Central memory CD4-positive, alpha-beta T cell (primary cell): ENCODE results near the gene SEC62.

Experiments
- DNase-seq: peaks from one replicate; pipeline ENCODE4 v3.0.0; 2022
- total RNA-seq, 3 experiments: gene quantifications; one replicate each; lab custom pipeline; 2026; lab: John Stamatoyannopoulos, UW

The SEC62 gene, protein sequence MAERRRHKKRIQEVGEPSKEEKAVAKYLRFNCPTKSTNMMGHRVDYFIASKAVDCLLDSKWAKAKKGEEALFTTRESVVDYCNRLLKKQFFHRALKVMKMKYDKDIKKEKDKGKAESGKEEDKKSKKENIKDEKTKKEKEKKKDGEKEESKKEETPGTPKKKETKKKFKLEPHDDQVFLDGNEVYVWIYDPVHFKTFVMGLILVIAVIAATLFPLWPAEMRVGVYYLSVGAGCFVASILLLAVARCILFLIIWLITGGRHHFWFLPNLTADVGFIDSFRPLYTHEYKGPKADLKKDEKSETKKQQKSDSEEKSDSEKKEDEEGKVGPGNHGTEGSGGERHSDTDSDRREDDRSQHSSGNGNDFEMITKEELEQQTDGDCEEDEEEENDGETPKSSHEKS
- 79.5 to 186 (median 138) reads per million in 3 experiments for total RNA-seq

DNA sequence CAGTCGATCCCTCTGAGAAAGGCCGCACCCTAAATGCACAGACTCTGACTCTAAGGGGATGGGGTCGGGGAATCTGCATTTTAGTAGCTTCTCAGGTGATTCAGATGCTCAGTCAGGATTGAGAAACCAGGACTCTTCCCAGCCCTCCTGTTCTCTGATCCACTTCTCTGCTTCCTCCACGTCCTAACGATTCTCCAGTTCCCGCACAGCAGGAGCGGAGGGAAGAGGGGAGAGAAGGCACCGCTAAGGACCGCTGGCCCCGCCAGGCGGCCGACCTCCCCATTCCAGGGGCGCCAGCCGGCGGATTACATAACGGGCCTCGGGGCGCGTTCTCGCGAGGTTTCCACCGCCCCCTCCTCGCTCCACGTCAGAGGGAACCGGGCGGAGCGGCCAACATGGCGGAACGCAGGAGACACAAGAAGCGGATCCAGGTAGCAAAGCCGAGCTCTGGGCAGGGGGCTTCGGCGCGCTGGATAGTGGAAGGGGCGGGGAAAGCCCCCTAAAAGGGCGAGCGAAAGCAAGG is at the start of gene SEC62:
Gene SEC62 (plus strand): TSS at position 380 of the 523 bp plus-strand sequence. CDS start 16 bp downstream, at position 396.
- peak; percentile 95 for DNase-seq

DNA sequence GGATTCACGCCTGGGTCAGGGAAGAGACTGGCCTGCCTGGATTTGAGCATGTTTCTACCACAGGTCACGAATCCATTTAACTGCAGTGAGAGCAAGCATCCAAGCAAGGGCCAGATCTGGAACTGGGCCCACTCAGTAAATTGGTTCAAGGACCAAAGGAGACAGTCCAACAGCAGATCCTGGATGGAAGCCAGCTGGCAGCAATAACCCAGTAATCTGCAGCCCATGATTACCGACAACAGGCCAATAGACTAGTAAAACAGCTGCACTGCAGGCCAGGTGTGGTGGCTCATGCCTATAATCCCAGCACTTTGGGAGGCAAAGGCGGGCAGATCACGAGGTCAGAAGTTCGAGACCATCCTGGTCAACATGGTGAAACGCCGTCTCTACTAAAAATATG is 43.4 kb upstream of the SEC62 start:
- no peak for DNase-seq

DNA sequence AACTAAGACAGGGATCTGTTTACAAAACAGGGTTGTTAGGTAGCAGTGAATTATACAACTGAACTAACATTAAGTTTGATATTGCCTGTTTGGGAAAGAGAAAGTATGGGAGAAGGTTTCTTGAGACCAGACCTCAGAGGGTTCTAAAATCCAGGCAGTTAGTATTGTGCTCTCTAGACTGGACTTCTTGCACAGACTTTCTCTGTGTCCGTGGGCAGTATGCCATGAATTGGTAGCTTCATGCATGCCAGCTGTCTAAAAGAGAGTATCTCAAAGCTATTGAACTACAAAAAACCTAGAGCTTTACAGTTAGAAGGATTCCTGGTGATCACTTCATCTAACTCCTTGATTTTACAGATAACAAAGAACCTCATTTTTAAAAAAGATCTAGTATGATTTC is 42.8 kb upstream of the SEC62 start:
- DNase-seq = no peak

DNA sequence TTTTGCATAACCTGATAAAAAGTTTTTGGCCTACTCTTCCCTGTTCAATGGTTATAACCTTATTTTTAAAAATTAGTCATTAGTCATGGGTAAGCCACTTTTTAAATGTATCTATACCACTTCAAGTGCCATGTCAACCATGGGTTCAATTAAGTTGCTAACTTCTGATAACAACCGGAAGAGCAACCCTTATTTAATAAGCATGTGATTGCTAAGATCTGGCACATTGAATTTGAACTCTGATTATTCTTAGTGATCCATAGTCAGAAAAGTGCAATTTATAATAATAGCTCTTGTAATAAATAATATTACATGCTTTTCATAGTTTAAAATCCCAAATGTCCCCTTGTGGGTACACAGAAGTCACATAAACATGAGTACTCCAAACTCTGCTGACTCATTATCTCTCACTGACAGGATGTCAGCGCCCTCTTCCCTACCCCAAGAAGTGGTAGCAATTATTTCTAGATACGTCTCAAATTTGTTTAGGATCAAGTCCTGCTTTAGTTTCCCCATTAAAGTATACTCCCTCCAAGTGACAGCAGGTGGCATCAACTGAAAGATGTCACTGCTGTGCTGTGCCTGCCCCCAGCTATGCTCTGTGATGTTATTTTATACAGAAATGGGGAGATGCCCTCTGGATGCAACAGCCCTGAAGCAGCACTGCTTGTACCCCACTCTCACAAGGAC is 36.6 kb upstream of the SEC62 start:
- DNase-seq = no peak

DNA sequence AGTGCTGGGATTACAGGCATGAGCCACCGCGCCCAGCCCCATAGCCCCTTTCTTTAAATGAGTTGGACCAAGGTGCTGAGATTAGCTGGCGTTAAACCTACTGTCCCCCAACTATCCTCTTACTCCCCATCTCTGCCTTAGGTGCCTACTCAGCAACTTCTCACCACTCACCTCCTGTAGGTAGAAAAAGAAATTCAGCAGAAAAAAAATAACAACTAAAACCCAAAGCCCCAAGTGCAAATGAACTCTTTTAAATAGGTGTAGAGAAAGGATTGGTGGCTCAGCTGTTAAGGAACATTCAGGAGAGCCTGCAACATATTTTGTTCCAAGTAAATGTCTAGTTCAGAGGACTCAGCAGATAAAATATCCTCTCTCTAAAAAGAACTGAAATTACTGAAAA is 35.8 kb upstream of the SEC62 start:
- DNase-seq = no peak

DNA sequence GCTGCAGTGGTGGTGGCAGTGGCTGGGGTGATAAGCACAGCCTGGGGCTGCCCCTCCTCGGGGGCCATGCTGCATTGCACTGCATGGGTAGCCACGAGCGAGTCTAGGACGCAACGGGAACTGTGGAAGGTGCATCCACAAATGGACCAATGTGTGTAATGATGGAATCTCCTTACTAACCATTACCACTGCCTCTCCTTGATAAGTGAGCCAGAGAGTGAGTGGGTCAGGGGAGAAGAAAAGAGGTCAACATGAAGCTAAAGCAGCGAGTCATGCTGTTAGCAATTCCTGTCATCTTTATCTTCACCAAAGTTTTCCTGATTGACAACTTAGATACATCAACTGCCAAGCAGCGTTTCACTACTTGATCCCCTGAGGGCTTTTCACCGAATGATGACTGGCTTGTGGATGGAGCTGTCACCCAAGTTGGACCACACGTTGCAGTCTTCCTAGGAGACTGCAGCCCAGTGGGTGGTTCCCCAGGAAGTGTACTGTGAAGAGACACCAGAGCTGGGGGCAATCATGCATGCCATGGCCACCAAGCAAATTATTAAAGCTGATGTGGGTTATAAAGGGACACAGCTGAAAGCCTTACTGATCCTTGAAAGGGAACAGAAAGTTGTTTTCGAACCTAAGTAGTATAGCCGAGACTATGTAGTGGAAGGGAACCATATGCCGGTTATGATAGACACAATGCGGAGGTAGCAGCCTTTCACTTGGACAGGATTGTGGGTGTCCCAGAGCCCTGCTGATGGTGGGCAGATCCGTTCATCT is 34.7 kb upstream of the SEC62 start:
- DNase-seq = no peak

DNA sequence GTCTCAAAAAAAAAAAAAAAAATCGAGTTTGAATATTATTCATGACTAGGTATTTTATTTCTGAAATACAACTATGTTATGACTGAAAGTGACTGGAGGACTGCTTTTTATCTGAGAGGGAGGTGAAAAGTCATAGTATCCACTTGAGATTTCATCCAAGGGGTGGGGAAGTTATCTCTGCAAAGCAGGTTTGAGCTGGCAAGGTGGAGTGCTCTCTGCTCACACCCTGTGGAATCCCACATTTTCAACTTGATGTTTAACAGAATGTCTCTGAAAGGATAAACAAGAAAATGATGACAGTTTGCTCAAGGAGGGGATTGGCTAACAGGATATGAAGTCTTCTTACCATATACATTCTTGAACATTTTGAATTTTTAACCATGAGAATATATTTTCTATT is 27.3 kb upstream of the SEC62 start:
- DNase-seq = no peak

DNA sequence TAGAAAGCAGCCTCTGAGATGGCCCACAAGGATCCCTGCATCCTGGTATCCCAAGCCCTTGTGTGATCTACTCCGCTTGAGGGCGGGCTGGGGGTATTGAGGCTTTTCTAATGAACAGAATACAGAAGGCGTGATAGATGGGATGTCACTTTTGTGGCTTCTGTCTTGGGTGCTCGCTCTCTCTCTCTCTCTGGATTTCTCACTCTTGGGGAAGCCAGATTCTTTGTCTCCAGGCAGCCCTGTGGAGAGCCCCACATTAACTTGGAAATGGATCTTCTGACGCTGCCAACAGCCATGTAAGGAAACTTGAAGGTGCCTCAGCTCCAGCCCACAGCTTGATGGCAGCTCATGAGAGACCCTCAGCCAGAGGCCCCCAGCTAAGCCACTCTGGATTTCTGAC is 26.9 kb upstream of the SEC62 start:
- DNase-seq = no peak

DNA sequence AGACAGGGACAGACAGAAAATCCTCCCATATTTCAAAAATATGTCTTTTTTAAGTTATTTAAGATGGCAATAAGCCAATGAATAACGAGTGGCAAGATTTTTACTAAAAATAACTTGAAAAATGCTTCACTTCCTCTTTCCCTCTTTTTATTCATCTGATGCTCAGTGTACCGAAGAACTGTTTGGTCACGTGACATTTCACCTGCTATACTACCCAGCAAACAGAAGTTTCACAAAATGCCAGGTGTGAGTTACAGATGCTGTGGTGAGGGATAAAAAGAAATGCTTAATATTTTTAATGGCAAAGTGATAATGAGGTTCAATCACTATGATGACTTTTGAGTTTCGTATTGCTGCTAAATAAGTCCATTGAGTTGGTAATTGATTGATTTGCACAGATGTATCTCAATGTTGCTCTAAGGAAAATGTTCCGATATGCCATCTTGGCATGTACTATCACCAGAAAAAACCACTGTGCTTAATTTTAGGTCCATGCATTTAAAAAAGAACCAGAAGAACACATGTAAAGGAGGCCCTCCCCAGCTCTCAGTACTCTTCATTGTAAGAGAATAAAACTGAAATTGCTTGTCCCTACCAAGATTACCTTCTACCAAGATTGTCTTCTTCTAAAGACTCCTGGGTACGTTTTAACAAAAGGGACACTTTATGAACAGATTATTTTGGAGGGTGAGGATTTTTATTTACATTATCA is 26.0 kb upstream of the SEC62 start:
- DNase-seq = no peak

DNA sequence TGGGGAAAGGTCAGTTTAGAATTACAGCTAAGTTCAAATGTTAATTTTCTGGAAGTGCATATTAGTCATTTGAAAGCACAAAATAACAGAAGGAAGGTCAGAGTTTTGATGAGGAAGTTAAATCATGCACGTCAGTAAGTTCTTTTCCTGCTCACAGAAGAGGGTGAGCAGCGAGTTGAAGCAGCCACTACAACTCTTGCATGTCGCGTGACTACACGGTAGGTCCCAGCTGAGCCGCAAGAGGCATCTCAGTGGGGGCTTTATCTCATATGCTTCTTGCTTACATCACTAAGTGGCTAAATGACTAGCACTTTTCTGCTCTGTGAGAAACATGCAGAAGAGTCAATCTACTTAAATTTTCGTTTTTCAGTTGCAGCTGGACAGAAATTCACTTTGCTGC is 21.3 kb upstream of the SEC62 start:
- no peak for DNase-seq

DNA sequence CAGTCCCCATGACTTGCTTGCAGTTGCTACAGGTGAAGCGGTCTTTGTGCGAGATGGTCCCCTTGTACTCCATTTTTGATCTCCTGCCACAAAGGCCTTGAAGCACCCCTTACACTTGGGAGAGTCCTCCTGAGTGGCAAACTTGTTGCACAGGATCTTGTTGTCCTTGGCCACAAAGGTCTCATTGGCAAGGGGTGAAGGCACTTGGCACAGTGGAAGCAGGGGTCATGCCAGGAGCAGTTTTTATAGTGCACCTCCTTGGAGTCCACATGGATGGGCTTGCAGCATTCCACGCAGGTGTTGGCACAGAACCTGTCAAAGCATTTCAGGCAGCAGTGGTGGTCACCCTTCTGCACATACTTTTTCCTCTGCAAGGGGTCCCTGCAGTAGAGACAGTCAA is 20.3 kb upstream of the SEC62 start:
- DNase-seq = no peak

DNA sequence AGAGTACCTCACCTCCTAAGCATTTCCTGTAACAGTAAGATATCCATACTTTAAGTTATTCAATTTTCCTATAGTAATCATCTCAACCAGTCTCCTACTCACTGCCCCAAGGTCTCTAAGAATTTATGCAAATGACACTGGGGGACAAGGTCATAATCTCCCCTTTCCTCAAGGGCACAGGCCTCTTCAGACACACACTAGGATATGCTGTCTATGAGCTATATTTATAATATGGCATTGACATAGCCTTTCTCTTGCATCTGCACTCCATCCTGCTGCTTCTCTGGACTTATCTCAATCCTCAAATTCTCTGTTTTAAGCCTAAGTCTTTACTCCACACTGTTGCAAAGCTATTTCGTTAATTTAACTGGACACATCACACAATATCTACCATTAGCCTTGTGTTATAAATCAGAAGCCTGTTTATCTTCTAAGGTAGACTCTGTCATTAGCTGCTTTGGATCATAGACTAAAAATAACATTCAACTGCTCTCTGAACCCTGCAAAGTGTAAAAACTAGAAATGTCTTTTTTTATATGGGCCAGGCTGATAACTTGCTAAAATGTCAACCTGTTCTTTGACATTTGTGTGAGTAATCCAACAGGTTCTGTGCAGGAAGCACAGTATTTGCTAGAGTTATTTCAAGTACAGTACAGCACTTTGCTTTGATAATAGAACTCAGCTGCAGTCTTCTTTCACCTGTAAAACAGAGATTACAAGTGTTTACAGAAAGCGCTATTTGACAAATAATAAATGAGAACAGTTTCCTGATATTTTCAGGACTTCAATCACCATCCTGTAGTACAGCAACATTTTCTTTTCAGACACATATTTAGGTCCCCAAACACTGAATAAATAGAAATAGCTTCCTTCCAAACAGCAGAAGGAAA is 17.8 kb upstream of the SEC62 start:
- no peak for DNase-seq

DNA sequence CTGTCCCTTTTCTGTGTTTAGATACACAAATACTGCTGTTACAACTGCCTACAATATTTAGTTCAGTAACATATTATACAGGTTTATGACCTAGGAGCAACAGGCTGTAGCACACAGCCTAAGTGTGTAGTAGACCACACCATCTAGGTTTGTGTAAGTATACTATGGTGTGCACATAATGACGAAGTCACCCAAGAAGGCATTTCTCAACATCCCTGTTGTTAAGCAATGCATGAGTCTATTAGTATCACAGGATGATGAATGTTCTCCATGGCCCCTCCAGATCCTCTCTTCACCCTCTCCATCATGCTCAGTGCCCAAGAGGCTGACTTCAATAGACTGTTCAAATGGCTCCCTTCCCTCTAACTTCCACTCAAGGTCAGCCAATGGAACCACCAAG is 14.6 kb upstream of the SEC62 start:
- no peak for DNase-seq

DNA sequence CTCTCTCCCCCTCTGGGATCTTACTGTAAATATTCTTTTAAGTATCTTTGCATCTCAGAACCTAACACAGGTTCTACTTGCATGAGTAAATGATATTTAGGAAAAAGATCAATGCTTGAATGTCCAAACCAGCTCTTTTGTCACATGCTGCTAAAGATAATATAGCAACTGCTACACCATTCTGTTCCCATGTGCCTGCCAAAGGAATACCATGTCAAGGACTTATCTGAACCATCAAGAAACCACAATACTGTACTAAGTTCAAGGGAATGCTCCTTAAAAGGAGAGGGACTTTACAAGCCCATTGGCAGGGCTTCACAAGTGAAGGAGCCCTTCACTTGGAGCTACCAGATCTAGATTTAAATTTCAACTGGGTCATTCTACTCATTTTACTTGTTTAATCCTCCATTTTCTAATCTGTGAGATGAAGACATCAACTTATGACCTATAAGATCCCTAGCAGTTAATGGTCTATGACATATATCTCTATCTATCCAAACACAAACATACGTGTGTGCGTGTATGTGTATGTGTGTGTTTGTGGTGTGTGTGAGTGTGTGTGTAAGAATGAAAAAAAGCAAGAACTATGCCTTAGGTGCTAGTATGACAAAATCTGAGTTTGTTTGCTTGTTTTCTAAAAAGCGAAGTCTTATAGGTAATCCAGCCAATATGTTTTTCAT is 13.0 kb upstream of the SEC62 start:
- no peak for DNase-seq

DNA sequence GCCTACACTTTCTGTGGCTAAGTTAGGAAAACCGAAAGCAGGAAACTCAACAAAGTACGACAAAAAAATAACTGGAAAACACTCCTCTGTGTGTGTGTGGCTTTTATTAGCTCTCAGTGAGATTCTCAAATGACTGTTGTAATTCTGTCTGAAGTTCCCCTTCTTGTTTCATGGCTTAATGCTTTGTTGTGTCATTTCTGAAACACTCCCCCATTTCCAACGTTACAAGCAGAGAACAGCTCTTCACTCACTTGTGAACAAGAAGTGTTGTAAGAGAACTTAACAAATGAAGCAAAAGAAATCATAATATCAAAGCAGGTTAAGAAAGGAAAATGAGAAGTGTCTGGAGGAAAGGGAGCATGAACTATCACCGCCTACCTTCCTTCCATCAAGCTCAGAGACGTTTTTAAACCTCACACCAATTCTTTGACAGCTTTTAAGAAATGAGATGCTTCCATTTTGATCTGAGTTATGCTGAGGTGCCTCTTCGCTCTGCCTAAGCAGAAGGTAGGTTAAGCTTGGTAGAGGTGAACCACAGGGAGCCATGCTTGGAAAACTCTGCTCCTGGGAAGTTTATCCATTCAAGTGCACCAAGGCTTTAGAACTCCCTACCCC is 12.4 kb upstream of the SEC62 start:
- DNase-seq = no peak

DNA sequence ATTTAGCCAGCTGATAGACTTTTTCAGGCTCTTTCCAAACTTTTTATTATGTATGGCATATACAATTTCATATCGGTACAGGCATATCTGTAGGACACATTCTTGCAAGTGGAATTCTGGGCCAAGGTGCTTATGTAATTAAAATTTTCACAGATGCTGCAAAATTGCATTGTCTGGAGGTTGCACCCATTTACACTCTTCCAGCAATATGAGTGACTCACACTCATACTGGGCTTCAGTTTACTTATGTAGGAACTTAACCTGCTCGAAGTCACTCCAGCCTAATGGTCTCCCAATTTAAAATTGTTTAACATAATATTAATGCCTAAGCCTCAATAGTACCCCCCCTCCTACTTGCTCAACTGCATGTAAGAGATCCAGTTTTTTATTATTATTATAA is 11.2 kb upstream of the SEC62 start:
- DNase-seq = no peak

DNA sequence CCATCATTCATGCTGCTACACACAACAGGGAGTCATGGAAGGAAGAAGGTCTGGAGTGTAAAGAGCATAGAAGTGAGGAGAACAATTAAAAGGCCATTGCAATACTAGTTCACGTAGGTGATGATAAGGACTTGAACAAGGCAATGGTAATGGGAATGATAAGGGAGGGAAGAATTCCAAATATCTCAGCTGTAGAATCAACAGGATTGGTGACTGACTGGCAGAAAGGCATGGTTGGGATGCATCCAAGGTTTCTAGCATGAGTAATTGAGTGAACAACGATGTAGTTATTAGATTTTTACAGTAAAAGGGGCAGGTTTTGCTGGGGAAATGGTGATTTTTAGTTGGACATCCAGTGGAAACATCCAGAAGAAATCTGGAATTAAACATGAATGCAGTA is 2.4 kb upstream of the SEC62 start:
- DNase-seq = no peak

DNA sequence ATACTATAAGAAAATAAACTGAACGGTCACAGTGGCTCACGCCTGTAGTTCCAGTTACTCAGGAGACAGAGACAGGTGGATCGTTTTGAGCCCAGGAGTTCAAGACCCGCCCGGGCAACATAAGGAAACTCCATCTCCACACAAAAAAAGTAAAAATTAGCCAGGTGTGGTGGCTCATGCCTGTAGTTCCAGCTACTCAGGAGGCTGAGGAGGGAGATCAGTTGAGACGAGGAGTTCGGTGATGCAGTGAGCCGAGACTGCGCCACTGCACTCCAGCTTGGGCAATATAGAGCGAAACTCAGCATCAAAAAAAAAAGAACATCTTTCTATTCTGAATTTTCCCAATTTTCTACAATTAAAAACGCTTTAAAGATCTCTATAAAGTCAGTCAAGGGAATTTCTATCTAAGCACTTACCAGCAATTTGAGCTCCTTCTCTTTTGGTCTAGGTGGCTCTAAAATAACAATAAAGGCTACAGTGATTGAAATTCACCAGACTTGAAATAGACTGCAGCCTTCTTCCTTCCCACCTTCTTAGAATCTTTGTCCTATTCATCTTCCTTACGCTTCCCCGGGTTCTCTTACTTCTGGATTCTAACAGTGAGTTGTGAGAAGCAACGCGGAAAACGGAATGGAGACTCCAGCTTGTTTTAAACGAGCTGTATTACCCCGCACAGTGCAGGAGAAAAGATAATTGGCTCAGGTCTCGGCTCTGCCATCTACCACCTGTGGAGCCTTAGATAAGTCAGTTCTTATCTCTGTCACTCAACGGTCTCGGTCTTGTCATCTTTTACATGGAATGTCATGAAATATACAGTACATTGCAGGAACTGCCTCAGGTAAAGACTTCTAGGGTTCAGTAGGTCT is 812 bp upstream of the SEC62 start:
- DNase-seq = no peak
